ENCODE data around the gene DAAM2.
A peak's percentile ranks its signal among the peaks of the same experiment; 100 is the strongest.

DAAM2 gene

DNA sequence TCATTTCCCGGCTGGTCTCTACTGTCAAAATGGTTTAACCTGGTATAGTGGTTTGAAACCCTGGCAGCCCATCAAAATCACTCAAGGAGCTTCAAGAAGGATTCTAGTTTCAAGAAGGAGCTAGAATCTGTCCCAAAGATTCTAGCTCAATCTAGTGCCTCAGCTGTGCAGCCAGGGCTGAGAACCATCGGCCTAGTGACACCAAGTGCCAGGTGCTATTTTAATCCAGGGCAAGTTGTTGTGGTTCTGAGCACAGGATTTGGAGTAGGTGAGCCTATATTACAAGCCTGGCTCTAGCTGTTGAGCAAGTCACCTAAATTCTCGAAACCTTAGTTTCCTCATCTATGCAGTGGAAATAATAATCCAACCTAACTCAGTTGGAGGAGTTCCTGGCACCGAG, 138.4 kb downstream of the DAAM2 start:
- DNase-seq (ENCODE audit: low read depth), result no peak

DNA sequence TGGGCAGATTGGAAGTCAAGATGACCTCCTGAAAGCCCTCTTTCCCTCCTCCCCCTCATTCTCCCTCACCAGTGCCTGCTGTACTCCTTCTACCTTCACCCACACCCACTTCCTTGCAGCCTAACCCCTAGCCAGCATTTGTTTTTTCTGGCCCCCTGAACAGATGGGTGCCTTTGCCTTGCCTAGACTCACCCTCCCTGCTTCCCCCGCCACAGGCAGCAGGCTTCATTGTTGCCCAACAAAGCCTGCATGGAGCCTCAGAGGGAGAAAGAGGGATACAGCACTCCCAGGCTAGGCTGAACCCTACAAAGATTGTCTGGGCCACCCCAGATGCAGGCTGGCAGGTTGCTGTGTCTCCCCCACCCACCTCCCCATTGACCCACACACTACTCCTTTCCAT, 139.4 kb downstream of the DAAM2 start:
- DNase-seq (ENCODE audit: low read depth), result no peak

DNA sequence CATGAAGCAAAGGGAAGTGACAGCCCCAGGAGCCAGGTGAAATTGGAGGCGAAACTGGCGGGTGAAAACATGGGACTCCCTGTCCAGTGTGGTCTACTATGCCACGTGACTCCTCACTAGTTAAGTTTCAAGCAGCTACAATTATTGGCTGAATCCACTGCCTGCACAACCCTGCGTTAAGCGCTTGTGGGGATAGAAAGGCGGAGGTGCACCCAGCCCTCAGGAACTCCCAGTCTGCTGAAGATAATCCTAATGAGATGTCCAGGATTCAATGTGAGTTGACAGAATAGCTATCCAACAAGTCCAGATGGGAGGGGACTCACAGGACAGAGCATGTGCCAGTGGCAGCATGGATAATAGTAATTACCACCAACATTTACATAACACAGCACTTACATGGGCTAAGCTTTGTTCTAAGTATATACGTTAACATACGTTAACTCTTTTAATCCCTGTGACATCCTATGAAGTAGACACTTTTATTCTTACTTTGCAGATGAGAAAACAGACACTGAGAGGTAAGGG, 140.3 kb downstream of the DAAM2 start:
- DNase-seq (ENCODE audit: low read depth), result no peak

DNA sequence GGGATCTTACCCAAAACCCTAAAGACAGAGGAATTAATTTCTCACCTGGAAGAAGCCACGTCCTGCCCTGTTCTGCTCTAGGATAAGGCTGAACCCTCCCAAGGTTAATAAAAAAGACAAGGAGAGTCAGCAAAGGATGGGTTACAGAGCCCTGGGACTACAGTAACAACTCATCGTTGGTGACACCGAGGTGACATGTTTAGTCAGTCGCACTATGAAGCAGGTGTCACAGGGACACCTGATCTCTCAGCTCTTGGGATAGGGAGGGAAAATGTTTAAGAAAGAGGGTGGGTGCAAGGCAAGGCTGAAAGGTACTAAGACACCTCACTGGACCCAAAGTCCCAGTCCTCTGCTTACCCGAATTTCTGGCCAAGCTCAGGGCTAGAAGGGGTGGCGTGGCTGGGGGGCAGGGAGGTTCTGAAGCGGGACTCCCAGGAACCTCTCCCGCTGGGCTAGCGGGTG, 141.5 kb downstream of the DAAM2 start:
- DNase-seq (ENCODE audit: low read depth), result no peak

DNA sequence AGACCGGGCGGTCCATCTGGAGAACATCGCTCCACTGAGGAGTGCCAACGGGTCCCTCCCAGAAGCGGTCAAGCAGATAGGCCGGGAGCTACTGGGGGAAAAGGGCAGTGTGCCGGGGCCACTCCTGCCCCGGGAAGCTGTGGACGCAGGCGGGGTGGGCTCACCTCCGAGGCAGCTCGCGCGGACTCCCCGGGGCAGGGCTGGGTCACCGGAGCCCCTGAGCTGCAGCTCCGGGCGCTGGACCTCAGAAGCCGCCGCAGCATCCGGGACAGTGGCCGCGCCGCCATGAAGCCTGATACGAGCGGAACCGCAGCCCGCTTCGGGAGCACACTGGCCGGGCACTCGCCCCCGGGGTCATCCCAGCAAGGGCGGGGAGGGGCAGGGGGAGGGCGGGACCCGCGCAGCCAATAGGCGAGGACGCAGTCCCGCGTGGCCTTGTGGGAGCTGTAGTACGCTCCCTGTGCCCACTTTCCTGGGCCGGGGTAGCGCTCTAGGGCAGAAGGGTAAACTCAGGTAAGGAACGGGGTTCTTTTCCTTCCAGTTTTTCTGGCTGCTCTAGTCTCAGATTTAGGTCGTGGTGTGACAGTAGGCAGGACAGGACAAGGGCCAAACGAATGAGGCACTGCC, 142.1 kb downstream of the DAAM2 start, which contains the start of gene MOCS1:
Gene MOCS1 (minus strand): TSS at position 332 of the 627 bp plus-strand sequence. CDS start 45 bp downstream, at position 287.
- DNase-seq (ENCODE audit: low read depth), result peak; percentile 82

DNA sequence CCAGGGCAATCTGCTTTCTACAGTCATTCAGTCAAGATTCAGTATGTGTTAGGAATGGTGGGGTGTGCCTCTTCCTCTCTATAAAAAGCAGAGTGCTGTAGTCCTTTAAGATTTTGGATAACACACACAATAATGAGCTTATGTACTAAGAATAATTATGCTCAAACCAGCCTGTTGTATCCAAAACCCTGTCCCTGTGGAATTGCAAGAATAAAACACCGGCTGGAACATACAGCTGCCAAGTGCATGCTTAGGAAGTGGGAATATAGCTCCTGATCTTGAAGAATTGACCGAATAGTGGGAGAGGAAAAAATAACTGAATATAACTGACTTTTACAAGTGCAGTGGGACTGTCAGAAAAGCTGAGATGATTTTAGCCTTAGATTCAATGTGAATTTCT, 143.1 kb downstream of the DAAM2 start:
- DNase-seq (ENCODE audit: low read depth), result no peak

DNA sequence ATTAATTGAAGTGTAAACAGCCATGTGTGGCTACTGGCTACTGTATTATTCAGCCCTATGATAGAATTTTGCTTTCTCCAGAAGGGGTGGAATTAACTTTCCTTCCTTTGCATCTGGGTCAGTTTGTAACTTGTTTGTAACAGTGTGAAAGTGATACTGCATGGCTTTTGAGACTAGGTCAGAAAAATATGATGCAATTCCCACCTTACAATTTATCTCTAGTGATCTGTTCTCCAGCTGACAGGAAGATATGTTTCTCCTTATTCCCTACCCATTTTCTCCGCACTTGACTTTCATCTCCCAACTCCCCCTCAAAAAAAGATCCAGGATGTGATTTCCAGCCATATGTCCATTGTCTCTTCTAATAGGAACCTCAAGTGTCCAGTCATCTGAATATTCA, 144.7 kb downstream of the DAAM2 start:
- DNase-seq (ENCODE audit: low read depth), result no peak

DNA sequence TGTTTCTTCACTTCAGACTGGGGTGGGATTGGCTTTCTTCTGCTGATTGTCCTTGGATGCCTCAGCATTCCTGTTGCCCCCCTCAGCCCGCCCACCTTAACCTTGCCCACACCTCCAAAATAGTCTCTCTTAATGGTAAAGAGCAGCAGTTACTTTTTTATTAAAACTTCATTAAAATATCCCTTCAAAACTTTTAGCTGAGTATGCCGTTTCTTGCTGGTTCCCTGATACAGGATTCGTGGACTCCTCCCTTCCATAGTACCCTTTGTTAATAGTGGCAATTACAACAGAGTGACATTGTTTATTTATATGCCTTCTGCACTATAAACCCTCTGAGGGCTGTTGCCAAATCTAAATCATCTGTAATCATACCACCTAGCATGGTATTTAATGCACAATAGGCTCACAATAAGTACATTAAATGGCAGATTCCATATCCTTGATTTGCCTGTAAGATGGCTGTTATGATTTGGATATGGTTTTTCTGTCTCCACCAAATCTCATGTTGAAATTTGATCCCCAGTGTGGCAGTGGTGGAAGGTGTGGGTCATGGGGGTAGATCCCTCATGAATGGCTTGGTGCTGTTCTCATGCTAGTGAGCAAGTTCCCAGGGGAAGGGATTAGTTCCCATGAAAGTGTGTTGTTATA, 145.6 kb downstream of the DAAM2 start:
- no peak for DNase-seq (ENCODE audit: low read depth)

DNA sequence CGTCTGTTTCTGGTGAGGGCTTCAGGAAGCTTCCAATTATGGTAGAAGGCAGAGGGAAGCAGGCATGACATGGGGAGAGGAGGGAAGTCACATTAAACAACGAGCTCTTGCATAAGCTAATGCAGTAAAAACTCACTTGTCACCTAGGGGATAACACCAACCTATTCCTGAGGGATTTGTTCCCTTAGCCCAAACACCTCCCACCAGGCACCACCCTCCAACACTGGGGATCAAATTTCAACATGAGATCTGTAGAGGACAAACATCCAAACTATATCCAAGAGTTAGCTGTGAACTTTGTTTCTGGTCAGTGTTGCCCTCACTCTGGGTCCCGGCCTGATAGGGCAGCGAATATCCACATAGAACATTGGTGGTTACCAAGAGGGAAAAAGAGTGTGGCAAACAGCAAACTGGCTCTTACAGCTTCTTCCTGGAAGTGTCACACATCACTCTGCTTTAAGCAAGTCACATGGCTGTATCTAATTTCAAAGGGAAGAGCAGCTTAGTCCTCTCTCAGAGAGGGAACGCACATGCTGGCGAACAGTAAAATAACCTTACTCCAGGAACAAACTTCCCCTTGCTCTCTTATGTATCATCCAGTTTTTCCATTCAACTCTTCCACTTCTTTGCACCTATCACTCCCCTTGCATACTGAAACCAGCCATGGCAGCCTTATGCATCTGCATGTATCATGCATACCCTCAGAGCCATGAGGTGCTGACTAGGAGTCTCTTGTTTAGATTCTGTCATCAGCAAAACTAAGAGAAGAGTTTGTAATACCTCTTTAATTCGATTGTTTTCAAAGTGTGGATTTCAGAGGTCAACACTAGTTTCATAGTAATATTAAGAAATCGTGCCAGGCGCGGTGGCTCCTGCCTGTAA, 146.8 kb downstream of the DAAM2 start:
- DNase-seq (ENCODE audit: low read depth), result no peak

DNA sequence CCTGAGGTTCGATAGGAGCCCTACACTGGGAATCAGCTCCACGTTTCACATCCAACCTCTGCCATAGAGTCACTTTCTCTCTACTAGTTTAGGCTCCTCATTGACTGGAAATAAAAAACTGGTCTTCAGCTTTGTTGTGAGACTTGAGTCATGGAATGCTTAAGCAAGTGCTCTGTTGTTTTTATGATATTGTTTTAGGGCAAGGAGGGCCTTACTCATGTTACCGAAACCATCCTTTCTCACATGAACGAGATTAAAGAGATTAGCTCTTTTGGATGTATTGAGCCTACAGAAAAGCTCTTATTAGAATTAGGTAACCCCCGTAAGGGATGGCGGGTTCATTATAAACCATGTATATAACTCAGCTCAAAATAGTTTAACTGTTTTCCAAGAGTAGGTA, 149.0 kb downstream of the DAAM2 start:
- no peak for DNase-seq (ENCODE audit: low read depth)

DNA sequence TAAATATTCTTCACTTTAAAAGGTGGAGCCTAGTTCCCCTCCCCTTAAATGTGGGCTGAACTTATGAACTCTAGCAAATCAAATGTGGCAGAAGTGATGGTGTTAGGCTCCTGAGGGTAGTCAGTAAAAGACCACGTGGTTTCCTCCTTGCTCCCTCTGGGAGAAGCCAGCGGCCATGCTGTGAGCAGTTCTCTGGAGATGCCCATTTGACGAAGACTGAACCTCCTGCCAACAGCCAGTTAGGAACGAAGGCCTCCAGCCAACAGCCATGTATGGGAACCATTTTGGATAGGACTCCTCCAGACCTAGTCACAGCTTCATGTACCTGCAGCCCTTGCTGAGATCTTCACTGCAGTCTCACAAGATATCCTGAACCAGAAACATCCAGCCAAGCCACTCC, 149.6 kb downstream of the DAAM2 start:
- DNase-seq (ENCODE audit: low read depth), result no peak

DNA sequence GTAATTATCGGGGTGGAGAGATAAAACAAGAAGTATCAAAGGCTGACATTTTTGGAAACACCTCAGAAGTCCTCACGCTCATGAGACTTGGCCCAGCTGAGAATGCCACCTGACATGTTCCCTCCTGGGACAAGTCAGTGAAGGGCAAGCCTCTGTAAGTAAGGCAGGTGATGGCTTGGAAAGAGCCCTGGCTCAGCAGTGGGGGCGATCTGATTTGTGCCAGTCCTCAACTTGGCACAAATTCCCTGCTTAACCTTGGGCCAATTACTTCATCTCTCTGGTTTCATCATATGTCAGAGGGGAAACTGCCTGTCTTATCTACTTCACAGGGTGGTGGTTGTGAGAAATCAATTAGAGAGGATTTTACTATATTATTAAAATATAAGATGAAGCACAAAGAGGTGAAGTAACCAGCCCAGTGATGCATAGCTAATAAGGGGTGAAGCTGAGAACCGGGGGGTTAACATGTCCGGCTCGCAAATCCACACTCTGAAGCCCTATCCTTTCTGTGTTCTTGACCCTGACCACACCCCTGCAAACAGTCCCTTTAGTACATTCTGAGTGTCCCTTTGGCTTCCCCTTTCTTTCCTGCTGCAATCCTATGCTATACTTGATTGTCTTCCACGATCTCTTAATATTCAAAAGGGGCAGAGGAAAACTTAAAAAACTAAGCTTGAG, 150.9 kb downstream of the DAAM2 start:
- DNase-seq (ENCODE audit: low read depth), result no peak

DNA sequence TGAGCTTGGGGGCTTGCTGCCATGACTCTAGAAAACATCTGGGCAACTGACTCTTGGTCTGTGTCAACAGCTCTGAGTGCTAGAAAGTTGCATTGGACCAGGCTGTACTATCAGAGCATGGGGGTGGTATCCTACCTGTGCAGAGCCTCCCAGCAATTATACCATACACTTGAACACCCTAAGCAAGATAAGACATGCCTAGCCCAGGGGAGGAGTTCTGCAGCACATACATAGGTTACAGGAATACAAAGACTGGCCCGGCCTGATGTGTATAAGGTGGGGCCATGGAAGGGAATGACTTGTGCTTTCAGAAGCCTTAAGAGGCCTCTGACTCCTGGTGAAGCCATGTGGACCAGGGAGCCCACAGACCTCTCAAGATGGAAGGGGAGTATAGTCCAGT, 153.4 kb downstream of the DAAM2 start:
- DNase-seq (ENCODE audit: low read depth), result no peak

DNA sequence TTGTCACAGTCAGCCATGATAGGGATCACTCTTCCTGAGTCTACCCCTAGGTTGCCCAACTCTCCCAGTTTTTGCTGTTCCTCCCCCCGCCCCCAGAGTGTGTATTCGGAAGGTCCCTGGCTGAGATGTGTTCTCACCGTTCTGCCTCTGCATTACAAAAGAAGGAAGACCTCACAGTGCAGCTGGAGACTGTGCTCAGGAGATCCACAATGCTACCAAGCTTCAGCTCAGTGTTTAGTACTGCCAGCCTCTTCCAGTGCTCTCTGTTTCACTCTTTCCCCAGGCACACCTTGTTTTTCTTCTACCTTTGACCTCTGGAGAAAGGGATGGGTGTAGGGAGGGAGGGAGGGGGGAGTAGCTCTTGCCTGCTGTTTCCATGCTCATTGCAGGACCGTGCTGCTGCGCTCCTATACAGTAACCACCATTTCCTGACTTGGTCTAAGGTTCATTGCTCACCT, 155.5 kb downstream of the DAAM2 start:
- no peak for DNase-seq (ENCODE audit: low read depth)

DNA sequence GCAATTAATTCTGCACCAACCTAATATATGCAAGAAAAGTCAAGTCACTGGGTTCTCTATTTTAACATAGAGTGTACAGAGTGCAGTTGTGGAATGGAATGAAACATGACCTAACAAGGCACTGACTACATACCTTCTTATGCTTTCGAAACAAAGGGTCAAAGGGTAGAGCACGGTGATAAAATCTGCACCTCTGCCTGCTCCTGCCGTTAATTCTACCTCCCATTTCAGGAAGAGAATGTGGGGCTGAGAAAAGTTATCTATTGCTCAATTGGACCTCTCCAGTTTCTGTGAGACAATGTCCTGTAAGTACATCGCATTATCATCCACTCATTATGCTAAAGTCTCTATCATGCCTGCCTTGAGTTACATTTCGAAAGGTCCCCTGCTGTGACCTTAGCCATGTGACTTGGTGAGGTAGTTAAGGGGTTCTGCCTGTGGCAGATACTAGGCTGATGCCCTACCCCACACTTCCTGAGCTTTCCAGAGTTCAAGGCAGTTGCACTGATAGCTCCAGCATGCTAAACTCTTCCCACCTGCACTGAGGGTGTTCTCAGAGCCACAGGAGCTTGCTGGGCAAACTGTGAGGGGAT, 156.1 kb downstream of the DAAM2 start:
- no peak for DNase-seq (ENCODE audit: low read depth)

DNA sequence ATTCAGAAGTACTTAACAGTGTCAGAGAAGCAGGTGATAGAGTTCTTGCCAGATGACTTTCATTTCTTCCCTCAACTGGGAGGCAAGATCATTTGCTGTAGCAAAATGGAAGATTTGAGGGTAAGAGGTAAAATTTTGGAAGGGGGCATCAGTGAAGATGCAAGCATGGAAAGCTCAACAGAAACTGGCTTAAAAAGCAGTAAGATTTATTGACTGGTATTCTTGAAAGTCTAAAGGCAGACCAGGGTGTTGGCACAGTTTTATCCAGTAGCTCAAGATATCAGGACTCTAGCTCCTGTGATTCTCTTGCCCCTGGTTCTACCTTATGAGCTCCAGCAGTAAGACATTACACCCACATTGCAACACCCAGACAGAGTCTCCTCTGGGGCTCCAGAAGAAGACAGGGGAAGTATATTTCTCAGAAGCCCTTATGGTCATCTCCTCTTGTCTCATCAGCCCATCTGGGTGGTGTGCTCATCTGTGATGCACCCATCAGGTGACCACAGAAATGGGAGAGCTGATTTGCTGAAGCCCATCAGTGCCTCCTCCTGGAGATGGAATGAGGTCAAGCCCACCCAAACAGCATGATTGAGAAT, 158.0 kb downstream of the DAAM2 start:
- DNase-seq (ENCODE audit: low read depth), result no peak

DNA sequence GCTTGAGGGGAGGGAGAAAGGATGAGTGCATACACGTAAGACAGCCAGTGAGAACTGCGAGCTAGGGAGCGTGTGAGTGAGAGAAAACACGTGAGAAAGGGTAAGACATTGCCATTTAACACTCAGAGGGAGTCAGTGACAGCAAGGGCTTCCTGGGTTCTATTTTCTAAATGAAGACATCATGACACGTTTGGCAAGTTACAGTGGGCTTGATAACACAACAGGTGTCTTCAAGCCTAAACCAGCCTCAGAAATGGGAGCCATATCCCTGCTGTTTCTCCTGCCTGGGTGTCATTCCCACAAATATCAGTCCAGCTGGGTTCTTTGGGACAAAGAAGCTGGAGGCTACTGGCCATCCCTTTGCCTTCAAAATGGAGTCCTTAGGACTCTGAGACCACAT, 159.0 kb downstream of the DAAM2 start:
- DNase-seq (ENCODE audit: low read depth), result no peak

DNA sequence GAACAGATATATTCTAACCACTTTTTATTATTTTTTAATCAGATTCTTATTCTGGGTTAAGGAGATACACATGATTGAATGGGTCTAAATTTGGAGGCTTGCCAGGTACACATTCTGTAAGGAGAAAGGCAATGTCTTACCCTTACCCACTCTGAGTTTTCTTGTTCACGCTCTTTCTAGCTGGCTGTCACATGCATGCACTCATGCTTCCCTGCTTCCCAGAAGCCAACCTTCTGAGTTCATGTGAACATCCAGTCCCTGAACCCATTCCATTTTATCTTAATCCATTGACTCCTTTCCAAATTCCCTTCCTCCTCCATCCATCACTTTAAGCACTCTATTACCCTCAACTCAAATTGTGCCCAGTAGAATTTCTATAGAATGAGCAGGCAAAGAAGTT, 159.5 kb downstream of the DAAM2 start:
- DNase-seq (ENCODE audit: low read depth), result no peak

DNA sequence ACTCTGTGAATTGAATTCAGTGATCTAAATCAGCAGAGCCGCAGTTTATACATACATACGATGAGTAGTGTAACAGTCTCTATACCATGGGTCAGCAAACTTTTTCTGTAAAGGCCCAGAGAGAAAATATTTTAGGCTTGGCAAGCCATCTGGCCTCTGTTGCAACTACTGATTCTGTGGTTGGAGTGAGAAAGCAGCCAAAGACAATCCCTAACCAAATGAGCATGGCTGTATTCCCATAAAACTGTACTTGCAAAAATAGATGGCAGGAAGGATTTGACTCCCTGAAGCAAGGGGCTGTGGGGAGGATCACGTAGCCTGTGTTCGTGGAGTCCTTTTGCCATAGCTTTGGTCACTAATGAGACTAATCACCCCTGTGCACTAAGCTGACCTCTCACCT, 160.0 kb downstream of the DAAM2 start:
- no peak for DNase-seq (ENCODE audit: low read depth)

DNA sequence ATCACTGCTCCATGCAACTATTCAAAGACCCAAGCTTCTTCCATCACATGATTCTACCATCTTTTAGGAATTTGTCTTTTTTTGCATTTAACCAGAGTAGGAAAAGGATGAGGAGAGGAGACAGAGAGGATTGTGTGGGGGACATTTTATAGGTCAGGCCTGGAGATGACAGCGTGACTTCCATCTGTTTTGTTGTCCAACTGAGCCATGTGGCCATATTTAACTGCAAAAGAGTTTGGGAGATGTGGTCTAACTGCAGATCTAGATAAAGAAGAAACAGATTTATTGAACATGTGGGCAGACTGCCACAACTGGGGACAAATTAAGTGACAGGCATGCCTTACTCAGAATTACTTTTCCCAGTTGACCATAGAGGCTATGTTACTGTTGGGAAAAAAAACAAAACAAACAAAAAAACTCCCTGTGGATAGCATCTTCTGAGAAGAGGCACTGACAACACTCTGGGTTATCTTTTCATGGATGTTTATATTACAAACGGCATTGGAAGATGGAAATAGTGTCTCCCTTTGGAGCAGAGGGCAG, 161.0 kb downstream of the DAAM2 start:
- no peak for DNase-seq (ENCODE audit: low read depth)

All from ELR (cell line).